ENCODE data around the gene SVIP.

SVIP gene

DNA sequence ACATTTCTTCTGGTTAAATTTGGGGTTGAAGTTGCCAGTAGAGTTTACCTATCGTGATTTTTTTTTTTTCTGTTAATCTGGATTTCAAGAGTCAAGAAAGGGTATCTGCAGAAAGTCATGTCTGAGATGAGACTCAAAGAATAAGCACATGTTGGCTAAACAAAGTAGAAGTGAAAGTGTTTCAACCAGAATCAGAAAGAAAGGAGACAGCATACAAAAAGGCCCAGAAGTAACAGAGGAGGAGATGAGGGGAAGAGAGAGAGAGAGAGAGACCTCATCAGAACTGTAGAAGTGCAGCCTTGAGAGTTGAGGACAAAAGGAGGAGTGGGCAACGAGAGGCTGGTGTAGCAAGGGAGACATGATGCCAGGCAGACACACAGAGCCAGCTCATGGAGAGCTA lies 54.9 kb downstream of the SVIP start:
- H3K4me3 Mint-ChIP-seq: no peak overlapping the region
- H3K36me3 Mint-ChIP-seq: no peaks in the 10 kb centered on the region
- H3K27ac Mint-ChIP-seq: no peak overlapping the region
- no peaks in the 10 kb centered on the region for H3K4me1 Mint-ChIP-seq
- H3K27me3 Mint-ChIP-seq: peaks cover 3% of the 10 kb centered on the region
- H3K9me3 Mint-ChIP-seq: no peaks in the 10 kb centered on the region

- Mint-ChIP-seq H3K27me3 (no peaks in the 10 kb centered on the region), H3K36me3 (no peaks in the 10 kb centered on the region), H3K4me1 (no peaks in the 10 kb centered on the region), H3K4me3 (no peak overlapping the region), H3K9me3 (no peaks in the 10 kb centered on the region), H3K27ac (no peak overlapping the region)
Observed at GRCh38 chr11:22769081-22769480, 60.5 kb downstream of the SVIP start.
